Epithelial cell of proximal tubule (primary cell): Measurements from ENCODE around the gene PRIMPOL. TPM values are rescaled to one million over a fixed set of nuclear protein-coding genes. Genes with fewer than 3 reads are reported as not detected.

Experiments
- DNase-seq: peaks from one replicate; pipeline ENCODE4 v3.0.0-alpha.2; 2011; ENCODE audit warnings: low read depth
- H3K4me3 ChIP-seq: 2 replicates; pipeline ENCODE4 v1.5.1; 2011; ENCODE audit warnings: low read depth, mild to moderate bottlenecking, low read length
- total RNA-seq: library from RNA; depleted of rRNA; stranded (reverse); fragments of >200 nt; gene quantifications from 2 replicates; pipeline ENCODE4 v1.2.3, GENCODE V29; 2015
- TF ChIP-seq, protein P1 (sequence below): conservative IDR thresholded peaks from 2 replicates; pipeline ENCODE4 v1.5.1; 2012; ENCODE audit warnings: low read depth, mild to moderate bottlenecking, low read length

Gene PRIMPOL
- total RNA-seq, 1 donor from 2014 or later = 16.7 TPM

DNA sequence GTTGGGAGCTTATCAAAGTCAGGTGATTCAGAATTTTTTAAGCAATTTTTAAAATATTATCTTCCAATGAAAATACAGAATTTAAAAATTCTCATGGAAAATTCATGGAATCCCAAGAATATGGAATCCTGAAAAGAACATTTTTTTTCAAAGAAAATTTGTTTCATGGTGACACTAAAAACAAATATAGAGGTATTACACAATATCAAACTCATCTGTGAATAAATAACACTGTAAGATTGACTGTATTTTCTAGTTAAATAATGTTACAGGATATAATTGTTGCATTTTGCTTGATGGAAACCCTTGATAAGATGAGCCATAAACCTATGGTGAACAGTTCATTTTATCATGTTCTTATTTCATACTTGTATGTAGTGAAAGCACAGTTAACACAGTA is 11.4 kb downstream of the PRIMPOL start:
- no peak for DNase-seq
- TF ChIP-seq, protein P1, sequence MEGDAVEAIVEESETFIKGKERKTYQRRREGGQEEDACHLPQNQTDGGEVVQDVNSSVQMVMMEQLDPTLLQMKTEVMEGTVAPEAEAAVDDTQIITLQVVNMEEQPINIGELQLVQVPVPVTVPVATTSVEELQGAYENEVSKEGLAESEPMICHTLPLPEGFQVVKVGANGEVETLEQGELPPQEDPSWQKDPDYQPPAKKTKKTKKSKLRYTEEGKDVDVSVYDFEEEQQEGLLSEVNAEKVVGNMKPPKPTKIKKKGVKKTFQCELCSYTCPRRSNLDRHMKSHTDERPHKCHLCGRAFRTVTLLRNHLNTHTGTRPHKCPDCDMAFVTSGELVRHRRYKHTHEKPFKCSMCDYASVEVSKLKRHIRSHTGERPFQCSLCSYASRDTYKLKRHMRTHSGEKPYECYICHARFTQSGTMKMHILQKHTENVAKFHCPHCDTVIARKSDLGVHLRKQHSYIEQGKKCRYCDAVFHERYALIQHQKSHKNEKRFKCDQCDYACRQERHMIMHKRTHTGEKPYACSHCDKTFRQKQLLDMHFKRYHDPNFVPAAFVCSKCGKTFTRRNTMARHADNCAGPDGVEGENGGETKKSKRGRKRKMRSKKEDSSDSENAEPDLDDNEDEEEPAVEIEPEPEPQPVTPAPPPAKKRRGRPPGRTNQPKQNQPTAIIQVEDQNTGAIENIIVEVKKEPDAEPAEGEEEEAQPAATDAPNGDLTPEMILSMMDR = no peak
- no peak overlapping the region for H3K4me3 ChIP-seq

DNA sequence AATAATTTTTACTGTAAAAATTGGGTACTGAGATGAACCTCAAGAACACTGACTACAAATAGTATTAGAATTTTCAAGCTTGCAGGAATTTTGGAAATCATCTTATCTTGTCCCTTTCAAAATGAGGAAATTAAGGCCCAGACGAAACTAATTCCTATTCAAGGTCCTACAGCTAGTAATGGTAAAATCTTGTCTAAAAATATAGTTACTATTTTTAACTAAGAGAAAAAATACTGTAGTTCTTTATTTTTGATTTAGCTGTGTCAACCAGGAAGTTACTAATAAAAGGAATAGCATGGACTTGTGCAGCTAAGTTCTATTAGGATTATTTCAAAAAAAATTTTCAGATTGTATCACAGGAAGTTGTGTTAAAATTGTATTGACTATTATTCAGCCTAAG is 12.7 kb downstream of the PRIMPOL start:
- TF ChIP-seq, protein P1 = no peak
- no peak for DNase-seq
- no peak overlapping the region for H3K4me3 ChIP-seq

DNA sequence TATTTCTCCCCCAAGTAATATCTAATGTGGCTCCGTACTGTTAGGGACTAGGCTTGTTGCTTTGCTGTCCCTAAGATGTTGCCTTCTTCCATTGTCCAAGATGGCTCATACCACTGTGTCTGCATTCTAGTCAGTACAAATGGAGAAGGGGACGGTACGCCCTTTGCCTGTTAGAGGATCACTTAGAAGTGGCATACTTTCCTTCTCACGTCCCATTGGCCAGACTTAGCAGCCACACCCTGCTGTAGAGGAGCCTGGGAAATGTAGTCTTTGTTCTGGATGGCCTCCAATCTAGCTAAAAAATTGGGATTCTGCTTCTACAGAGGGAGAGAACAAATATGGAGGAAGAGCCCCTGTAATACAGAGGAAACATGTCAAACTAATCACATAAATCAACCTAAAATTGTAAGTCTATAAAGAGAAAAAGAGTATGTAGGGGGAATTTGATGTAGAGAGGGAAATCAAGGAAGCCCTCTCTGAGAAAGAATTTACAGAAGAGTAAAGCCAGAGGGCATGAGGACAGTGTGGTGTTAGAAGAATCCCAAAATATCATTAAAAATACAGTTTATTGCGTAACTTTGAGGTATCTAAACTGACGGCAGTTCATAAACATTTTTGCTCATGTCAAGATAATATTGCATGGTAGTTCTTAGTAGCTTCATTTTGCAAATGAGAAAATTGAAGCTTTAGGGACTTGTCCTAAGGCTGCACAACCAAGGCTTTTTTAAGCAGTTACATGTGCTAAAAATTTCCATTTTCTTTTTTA is 15.1 kb downstream of the PRIMPOL start:
- DNase-seq = no peak

DNA sequence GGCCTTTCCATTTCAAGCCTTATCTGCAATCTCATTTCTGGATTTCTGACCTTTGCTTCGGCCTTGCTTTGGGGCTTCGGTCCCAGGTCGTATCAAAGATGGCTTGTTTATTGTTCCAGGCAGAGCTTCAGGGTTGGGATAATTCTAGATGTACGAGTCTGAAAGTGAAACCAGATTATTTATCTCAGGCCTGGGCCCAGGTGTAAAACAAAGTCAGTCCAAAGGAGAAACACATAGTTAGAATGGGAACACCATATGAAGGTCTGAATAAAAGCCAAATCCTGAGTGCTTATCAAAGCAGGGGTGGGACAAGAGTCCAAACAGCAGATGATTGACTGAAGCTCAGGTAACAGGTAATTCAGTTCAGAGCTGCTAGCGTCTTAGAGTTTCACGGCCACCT is 17.1 kb downstream of the PRIMPOL start:
- DNase-seq = no peak
- no peak overlapping the region for H3K4me3 ChIP-seq
- TF ChIP-seq, protein P1 = no peak

More for the DNA sequence above, 15.1 kb downstream of the PRIMPOL start:
- no peak overlapping the region for H3K4me3 ChIP-seq
- TF ChIP-seq, protein P1 = no peak

DNA sequence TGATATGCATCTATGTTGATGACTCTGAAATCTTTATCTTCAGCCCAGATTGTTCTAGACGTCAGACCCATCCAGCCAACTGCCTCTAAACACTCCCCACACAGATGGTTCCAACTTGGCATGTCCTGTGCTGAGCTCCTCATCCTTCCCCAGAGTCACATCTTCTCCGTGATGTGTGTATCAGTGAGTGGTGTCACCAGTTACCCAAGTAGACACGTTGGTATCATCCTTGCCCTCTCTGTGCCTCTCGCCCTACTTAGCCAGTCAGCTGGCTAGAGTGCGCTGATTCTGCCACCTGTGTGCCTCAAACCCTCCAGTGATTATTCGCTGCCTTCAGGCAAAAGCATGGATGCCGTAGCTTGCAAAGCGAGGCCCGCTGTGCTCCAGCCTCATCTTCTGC is 18.6 kb downstream of the PRIMPOL start:
- TF ChIP-seq, protein P1 = no peak
- H3K4me3 ChIP-seq = no peak overlapping the region
- no peak for DNase-seq

DNA sequence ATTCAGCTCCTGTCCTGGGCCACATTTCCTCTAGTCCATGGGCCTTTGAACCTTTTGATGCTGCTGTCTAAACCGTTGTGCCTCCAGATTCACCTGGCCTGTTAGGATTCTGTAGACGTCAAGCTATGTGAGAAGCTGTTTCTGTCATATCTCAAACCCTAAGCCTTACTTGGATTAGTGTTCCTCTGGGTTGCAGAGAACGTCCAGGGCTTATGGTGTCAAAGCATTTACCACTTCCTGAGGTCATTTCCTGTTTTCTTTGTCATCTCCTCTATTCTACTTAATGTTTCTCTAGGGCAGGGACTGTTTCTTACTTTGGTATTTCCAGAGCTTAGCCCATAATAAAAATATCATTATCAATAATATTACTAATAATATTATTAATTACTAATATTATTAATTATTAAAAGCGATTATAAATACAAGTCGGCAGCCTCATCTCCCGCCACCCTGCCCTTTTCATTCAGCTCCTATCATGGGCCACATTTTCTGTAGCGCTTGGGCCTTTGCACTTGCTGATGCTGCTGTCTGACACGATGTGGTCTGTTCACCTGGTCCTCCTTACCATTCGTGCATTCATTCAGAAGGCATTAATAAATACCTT is 19.1 kb downstream of the PRIMPOL start:
- TF ChIP-seq, protein P1 = no peak
- DNase-seq = no peak
- H3K4me3 ChIP-seq = no peak overlapping the region

DNA sequence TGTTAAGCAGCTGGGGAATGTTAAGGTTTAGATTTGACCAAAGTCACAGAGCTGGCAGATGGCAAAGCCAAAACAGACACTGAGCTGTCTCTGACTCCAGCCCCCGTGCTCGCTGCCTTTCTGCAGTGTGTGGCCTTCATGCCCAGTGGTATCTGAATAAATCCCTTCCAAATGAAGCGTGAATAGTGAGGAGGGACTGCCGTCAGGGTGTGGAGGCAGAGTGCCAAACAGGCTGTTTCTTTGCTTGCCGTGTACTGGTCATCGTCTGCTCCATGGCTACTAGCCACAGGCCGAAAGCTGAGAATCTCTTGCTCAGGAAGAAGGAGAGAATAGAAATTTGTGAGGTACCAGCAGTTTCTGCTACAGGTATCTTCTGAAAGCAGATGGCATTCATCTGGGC is 19.7 kb downstream of the PRIMPOL start:
- no peak for DNase-seq
- no peak overlapping the region for H3K4me3 ChIP-seq
- TF ChIP-seq, protein P1 = no peak
